H7 (cell line): Measurements from ENCODE around the gene LRP2. TPM values are rescaled to one million over a fixed set of nuclear protein-coding genes. Genes with fewer than 3 reads are reported as not detected.

Source experiments
- DNase-seq: peaks from one replicate; pipeline ENCODE4 v3.0.0; 2012
- H3K27me3 ChIP-seq: 2 replicates; pipeline ENCODE4 v1.6.0; 2011; ENCODE audit warnings: mild to moderate bottlenecking, low read length; ENCODE audit not compliant: control insufficient read depth, insufficient read depth
- H3K36me3 ChIP-seq: replicated peaks from 2 replicates; pipeline ENCODE4 v1.5.1; 2011; ENCODE audit warnings: low read length; ENCODE audit not compliant: control insufficient read depth, insufficient read depth
- H3K4me3 ChIP-seq: 2 replicates; pipeline ENCODE4 v1.5.1; 2011; ENCODE audit warnings: low read depth, mild to moderate bottlenecking, control low read depth, low read length, moderate library complexity; ENCODE audit not compliant: insufficient read depth
- total RNA-seq: library from RNA; depleted of rRNA; stranded (reverse); fragments of >200 nt; shearing (Covaris generic); gene quantifications from 2 replicates; pipeline ENCODE4 v1.2.3, GENCODE V29; 2014

Gene LRP2
- total RNA-seq, 1 experiment from 2014 or later = 1.1 TPM

- H3K4me3 ChIP-seq = no peak overlapping the region
- DNase-seq = no peak
- H3K36me3 ChIP-seq = no peaks in the 10 kb centered on the region
- no peaks in the 10 kb centered on the region for H3K27me3 ChIP-seq
These were observed 188.5 kb downstream of the LRP2 start for GRCh38 chr2:169173876-169174275.

GRCh38 chr2:169172914-169173313 lies 189.4 kb downstream of the LRP2 start:
- no peaks in the 10 kb centered on the region for H3K27me3 ChIP-seq
- H3K4me3 ChIP-seq = no peak overlapping the region
- DNase-seq = no peak
- no peaks in the 10 kb centered on the region for H3K36me3 ChIP-seq

GRCh38 chr2:169172151-169172735 lies 190.1 kb downstream of the LRP2 start:
- no peak for DNase-seq
- Histone ChIP-seq H3K4me3 (no peak overlapping the region), H3K27me3 (no peaks in the 10 kb centered on the region), H3K36me3 (no peaks in the 10 kb centered on the region)

GRCh38 chr2:169165791-169166190 lies 196.5 kb downstream of the LRP2 start:
- DNase-seq = no peak
- Histone ChIP-seq H3K36me3 (no peaks in the 10 kb centered on the region), H3K4me3 (no peak overlapping the region)

GRCh38 chr2:169164311-169164710 lies 198.0 kb downstream of the LRP2 start:
- DNase-seq = no peak
- H3K4me3 ChIP-seq = no peak overlapping the region
- H3K27me3 ChIP-seq = no peaks in the 10 kb centered on the region
- H3K36me3 ChIP-seq = no peaks in the 10 kb centered on the region

More at GRCh38 chr2:169165791-169166190, 196.5 kb downstream of the LRP2 start:
- no peaks in the 10 kb centered on the region for H3K27me3 ChIP-seq

- no peak overlapping the region for H3K4me3 ChIP-seq
- DNase-seq = no peak
- H3K36me3 ChIP-seq = no peaks in the 10 kb centered on the region
- no peaks in the 10 kb centered on the region for H3K27me3 ChIP-seq
These were observed 199.7 kb downstream of the LRP2 start for GRCh38 chr2:169162613-169163012.

GRCh38 chr2:169160926-169161481 lies 201.3 kb downstream of the LRP2 start:
- no peak for DNase-seq
- Histone ChIP-seq H3K27me3 (no peaks in the 10 kb centered on the region), H3K36me3 (no peaks in the 10 kb centered on the region), H3K4me3 (no peak overlapping the region)

- no peaks in the 10 kb centered on the region for H3K27me3 ChIP-seq
- no peaks in the 10 kb centered on the region for H3K36me3 ChIP-seq
- no peak overlapping the region for H3K4me3 ChIP-seq
- no peak for DNase-seq
These were observed 202.6 kb downstream of the LRP2 start for GRCh38 chr2:169159686-169160085.

GRCh38 chr2:169158874-169159273 lies 203.5 kb downstream of the LRP2 start:
- Histone ChIP-seq H3K27me3 (no peaks in the 10 kb centered on the region), H3K4me3 (no peak overlapping the region), H3K36me3 (no peaks in the 10 kb centered on the region)
- DNase-seq = no peak

GRCh38 chr2:169146220-169146619 lies 216.1 kb downstream of the LRP2 start:
- no peaks in the 10 kb centered on the region for H3K27me3 ChIP-seq
- H3K36me3 ChIP-seq = no peaks in the 10 kb centered on the region
- no peak overlapping the region for H3K4me3 ChIP-seq
- DNase-seq = no peak

GRCh38 chr2:169143998-169144397 lies 218.3 kb downstream of the LRP2 start:
- DNase-seq = no peak
- H3K4me3 ChIP-seq = no peak overlapping the region
- H3K36me3 ChIP-seq = no peaks in the 10 kb centered on the region
- H3K27me3 ChIP-seq = no peaks in the 10 kb centered on the region

GRCh38 chr2:169141713-169142352 lies 220.5 kb downstream of the LRP2 start:
- Histone ChIP-seq H3K36me3 (no peaks in the 10 kb centered on the region), H3K4me3 (no peak overlapping the region), H3K27me3 (no peaks in the 10 kb centered on the region)
- peak; percentile 48 for DNase-seq

- no peaks in the 10 kb centered on the region for H3K27me3 ChIP-seq
- no peak for DNase-seq
- H3K4me3 ChIP-seq = no peak overlapping the region
- H3K36me3 ChIP-seq = no peaks in the 10 kb centered on the region
These were observed 222.2 kb downstream of the LRP2 start for GRCh38 chr2:169139993-169140767.

GRCh38 chr2:169139145-169139544 lies 223.2 kb downstream of the LRP2 start:
- H3K27me3 ChIP-seq = no peaks in the 10 kb centered on the region
- DNase-seq = no peak

GRCh38 chr2:169137924-169138323 lies 224.4 kb downstream of the LRP2 start:
- H3K4me3 ChIP-seq = no peak overlapping the region
- DNase-seq = no peak
- no peaks in the 10 kb centered on the region for H3K27me3 ChIP-seq
- no peaks in the 10 kb centered on the region for H3K36me3 ChIP-seq

More at GRCh38 chr2:169139145-169139544, 223.2 kb downstream of the LRP2 start:
- Histone ChIP-seq H3K36me3 (no peaks in the 10 kb centered on the region), H3K4me3 (no peak overlapping the region)
